Osteocyte (in vitro differentiated cells): Measurements from ENCODE around the gene RSBN1. TPM values are rescaled to one million over a fixed set of nuclear protein-coding genes. Genes with fewer than 3 reads are reported as not detected.

Source experiments
- DNase-seq: peaks from one replicate; pipeline ENCODE4 v3.0.0; 2021; ENCODE audit warnings: mixed read lengths; ENCODE audit not compliant: unreplicated experiment; ENCODE audit errors: extremely low spot score
- H3K27ac Mint-ChIP-seq: one replicate; pipeline ENCODE4 v1.8.0; 2021; ENCODE audit warnings: mild to moderate bottlenecking, mixed read lengths; ENCODE audit not compliant: unreplicated experiment
- H3K27me3 Mint-ChIP-seq: one replicate; pipeline ENCODE4 v1.8.0; 2021; ENCODE audit warnings: mixed read lengths; ENCODE audit not compliant: unreplicated experiment
- H3K36me3 Mint-ChIP-seq: one replicate; pipeline ENCODE4 v1.8.0; 2021; ENCODE audit warnings: mixed read lengths; ENCODE audit not compliant: unreplicated experiment
- H3K4me1 Mint-ChIP-seq: one replicate; pipeline ENCODE4 v1.8.0; 2021; ENCODE audit warnings: mixed read lengths; ENCODE audit not compliant: unreplicated experiment
- H3K4me3 Mint-ChIP-seq: one replicate; pipeline ENCODE4 v1.8.0; 2021; ENCODE audit warnings: mild to moderate bottlenecking, moderate library complexity, mixed read lengths; ENCODE audit not compliant: unreplicated experiment
- H3K9me3 Mint-ChIP-seq: one replicate; pipeline ENCODE4 v1.8.0; 2021; ENCODE audit warnings: mixed read lengths; ENCODE audit not compliant: unreplicated experiment
- total RNA-seq: library from RNA; stranded (reverse); gene quantifications from 2 replicates; pipeline ENCODE4 v1.2.1, GENCODE V29; 2021
- TF ChIP-seq, protein P1 (sequence below): fragments of 200-600 bp; sonication (generic); IDR thresholded peaks from 2 replicates; pipeline ENCODE4 v1.5.0; 2021; ENCODE audit warnings: antibody characterized with exemption, mild to moderate bottlenecking, moderate library complexity

Gene RSBN1
- total RNA-seq, 1 donor from 2014 or later, result 17.0 TPM

GRCh38 chr1:113805639-113806038, 6.6 kb downstream of the RSBN1 start:
- H3K4me1 Mint-ChIP-seq, result peaks cover 42% of the 10 kb centered on the region
- no peak overlapping the region for H3K4me3 Mint-ChIP-seq
- no peak overlapping the region for H3K27ac Mint-ChIP-seq
- peaks cover 5% of the 10 kb centered on the region for H3K9me3 Mint-ChIP-seq
- no peak for DNase-seq
- TF ChIP-seq, protein P1, sequence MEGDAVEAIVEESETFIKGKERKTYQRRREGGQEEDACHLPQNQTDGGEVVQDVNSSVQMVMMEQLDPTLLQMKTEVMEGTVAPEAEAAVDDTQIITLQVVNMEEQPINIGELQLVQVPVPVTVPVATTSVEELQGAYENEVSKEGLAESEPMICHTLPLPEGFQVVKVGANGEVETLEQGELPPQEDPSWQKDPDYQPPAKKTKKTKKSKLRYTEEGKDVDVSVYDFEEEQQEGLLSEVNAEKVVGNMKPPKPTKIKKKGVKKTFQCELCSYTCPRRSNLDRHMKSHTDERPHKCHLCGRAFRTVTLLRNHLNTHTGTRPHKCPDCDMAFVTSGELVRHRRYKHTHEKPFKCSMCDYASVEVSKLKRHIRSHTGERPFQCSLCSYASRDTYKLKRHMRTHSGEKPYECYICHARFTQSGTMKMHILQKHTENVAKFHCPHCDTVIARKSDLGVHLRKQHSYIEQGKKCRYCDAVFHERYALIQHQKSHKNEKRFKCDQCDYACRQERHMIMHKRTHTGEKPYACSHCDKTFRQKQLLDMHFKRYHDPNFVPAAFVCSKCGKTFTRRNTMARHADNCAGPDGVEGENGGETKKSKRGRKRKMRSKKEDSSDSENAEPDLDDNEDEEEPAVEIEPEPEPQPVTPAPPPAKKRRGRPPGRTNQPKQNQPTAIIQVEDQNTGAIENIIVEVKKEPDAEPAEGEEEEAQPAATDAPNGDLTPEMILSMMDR, result no peak
- peaks cover 5% of the 10 kb centered on the region for H3K36me3 Mint-ChIP-seq
- no peaks in the 10 kb centered on the region for H3K27me3 Mint-ChIP-seq

DNA sequence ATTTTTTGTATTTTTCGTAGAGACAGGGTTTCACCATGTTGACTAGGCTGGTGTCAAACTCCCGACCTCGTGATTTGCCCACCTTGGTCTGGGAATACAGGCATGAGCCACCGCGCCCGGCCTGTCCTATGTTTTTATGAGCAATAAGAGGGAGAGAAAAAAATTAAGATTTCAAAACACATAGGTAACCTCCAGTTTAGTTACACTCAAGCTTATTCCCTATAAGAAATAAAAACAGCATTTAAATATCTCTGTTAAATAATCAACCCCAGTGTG, 7.1 kb downstream of the RSBN1 start:
- DNase-seq, result no peak
- no peaks in the 10 kb centered on the region for H3K27me3 Mint-ChIP-seq
- no peak overlapping the region for H3K4me3 Mint-ChIP-seq
- TF ChIP-seq, protein P1, result no peak
- H3K27ac Mint-ChIP-seq, result no peak overlapping the region
- peaks cover 43% of the 10 kb centered on the region for H3K4me1 Mint-ChIP-seq
- H3K36me3 Mint-ChIP-seq, result peaks cover 5% of the 10 kb centered on the region
- peaks cover 5% of the 10 kb centered on the region for H3K9me3 Mint-ChIP-seq

- H3K4me3 Mint-ChIP-seq, result no peak overlapping the region
- peaks cover 5% of the 10 kb centered on the region for H3K9me3 Mint-ChIP-seq
- no peak for DNase-seq
- no peaks in the 10 kb centered on the region for H3K27me3 Mint-ChIP-seq
- H3K4me1 Mint-ChIP-seq, result peaks cover 40% of the 10 kb centered on the region
- peaks cover 5% of the 10 kb centered on the region for H3K36me3 Mint-ChIP-seq
- TF ChIP-seq, protein P1, result no peak
- no peak overlapping the region for H3K27ac Mint-ChIP-seq
These were observed 7.6 kb downstream of the RSBN1 start for GRCh38 chr1:113804421-113805255.

DNA sequence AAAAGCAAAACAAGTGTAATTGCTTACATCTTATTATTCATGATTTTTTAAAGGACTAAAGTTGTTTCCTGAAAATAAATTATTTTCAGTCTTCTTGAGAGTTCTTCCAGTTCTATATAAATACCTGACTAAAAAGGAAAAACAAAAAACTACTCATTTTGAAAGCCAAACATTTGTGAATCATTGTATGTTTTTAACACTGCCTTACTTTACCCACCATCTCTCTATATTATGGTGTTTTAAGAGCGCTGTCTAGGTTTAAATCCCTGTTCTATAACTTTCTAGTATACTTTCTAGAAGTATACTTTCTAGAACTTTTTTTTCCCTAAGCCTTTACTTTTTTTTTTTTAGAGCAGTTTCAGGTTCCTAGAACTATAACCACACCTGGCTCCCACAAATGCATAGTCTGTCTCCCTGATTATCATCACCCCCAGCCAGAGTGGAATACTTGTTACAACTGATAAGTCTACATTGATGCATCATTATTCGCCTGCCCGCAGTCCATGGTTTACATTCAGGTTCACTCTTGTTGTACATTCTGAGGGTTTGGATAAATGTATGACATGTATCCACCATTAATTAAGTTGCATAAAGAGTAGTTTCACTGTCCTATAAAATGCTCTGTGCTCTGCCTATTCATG, 9.8 kb downstream of the RSBN1 start:
- TF ChIP-seq, protein P1, result no peak
- no peaks in the 10 kb centered on the region for H3K9me3 Mint-ChIP-seq
- H3K4me1 Mint-ChIP-seq, result peaks cover 33% of the 10 kb centered on the region
- DNase-seq, result no peak
- peaks cover 7% of the 10 kb centered on the region for H3K36me3 Mint-ChIP-seq
- H3K27me3 Mint-ChIP-seq, result no peaks in the 10 kb centered on the region
- H3K4me3 Mint-ChIP-seq, result no peak overlapping the region
- no peak overlapping the region for H3K27ac Mint-ChIP-seq

DNA sequence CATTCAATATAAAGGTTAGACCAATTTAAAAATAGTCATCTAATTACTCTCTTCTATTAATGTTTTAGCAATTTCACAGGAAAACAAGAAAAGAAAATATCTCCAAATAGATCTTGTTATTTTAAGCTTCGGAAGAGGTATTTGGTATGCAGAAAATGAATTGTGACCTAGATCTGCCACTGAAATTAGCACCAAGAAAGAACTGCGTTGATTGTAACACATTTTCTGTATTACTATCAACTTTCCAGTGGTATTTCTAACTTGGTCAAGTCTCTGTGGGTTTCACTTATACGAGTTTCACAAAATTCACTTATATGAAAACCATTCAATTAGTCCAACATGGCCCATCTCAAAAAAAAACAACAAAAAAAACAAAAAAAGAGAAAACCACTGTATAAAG, 11.8 kb downstream of the RSBN1 start:
- Mint-ChIP-seq H3K27ac (no peak overlapping the region), H3K36me3 (peaks cover 17% of the 10 kb centered on the region), H3K4me3 (no peak overlapping the region), H3K27me3 (no peaks in the 10 kb centered on the region), H3K4me1 (peaks cover 30% of the 10 kb centered on the region), H3K9me3 (no peaks in the 10 kb centered on the region)
- DNase-seq, result no peak
- TF ChIP-seq, protein P1, result no peak
